Medulla oblongata (tissue), 1 donor: Measurements from ENCODE around the gene FBXO15.

Experiments
- DNase-seq: peaks from one replicate; pipeline ENCODE4 v3.0.0-alpha.2; 2015; ENCODE audit errors: extremely low spot score

FBXO15 gene

GRCh38 chr18:74147779-74148542 lies at the start of gene FBXO15, which contains the start of gene TIMM21:
FBXO15 (minus strand) TSS chr18:74147834; CDS start chr18:74147785, 49 bp downstream.
TIMM21 (plus strand) TSS chr18:74148523; CDS start chr18:74148809, 286 bp downstream.
- DNase-seq = peak; percentile 97

- DNase-seq = peak; percentile 75
Measured at GRCh38 chr18:74196220-74197119, 48.8 kb upstream of the FBXO15 start.

- DNase-seq = no peak
Measured at GRCh38 chr18:74194691-74195090, 47.1 kb upstream of the FBXO15 start.

GRCh38 chr18:74191577-74191976 lies 43.9 kb upstream of the FBXO15 start:
- DNase-seq = no peak

GRCh38 chr18:74190086-74190485 lies 42.5 kb upstream of the FBXO15 start:
- DNase-seq = no peak

- DNase-seq = no peak
Measured at GRCh38 chr18:74186661-74187060, 39.0 kb upstream of the FBXO15 start.

GRCh38 chr18:74185860-74186259 lies 38.2 kb upstream of the FBXO15 start:
- DNase-seq = no peak

GRCh38 chr18:74184875-74185274 lies 37.2 kb upstream of the FBXO15 start:
- no peak for DNase-seq

GRCh38 chr18:74183130-74183529 lies 35.5 kb upstream of the FBXO15 start:
- no peak for DNase-seq

- DNase-seq = no peak
Measured at GRCh38 chr18:74182335-74182734, 34.7 kb upstream of the FBXO15 start.

GRCh38 chr18:74179623-74180199 lies 32.1 kb upstream of the FBXO15 start:
- DNase-seq = no peak

GRCh38 chr18:74178884-74179283 lies 31.2 kb upstream of the FBXO15 start:
- DNase-seq = no peak

GRCh38 chr18:74175658-74176057 lies 28.0 kb upstream of the FBXO15 start:
- no peak for DNase-seq

- DNase-seq = no peak
Measured at GRCh38 chr18:74173434-74173750, 25.8 kb upstream of the FBXO15 start.

GRCh38 chr18:74172697-74173433 lies 25.2 kb upstream of the FBXO15 start:
- DNase-seq = no peak

- no peak for DNase-seq
Measured at GRCh38 chr18:74171910-74172606, 24.4 kb upstream of the FBXO15 start.

- no peak for DNase-seq
Measured at GRCh38 chr18:74166386-74166785, 18.8 kb upstream of the FBXO15 start.

GRCh38 chr18:74163019-74163660 lies 15.5 kb upstream of the FBXO15 start:
- peak; percentile 23 for DNase-seq

GRCh38 chr18:74155276-74155675 lies 7.6 kb upstream of the FBXO15 start:
- DNase-seq = no peak

GRCh38 chr18:74154716-74155115 lies 7.1 kb upstream of the FBXO15 start:
- no peak for DNase-seq

GRCh38 chr18:74153793-74154192 lies 6.2 kb upstream of the FBXO15 start:
- DNase-seq = no peak
